Activated CD4-positive, alpha-beta T cell treated with anti-CD3 and anti-CD28 coated beads for 4 hours (primary cell): ENCODE data around the gene TYW1B.
"Not testable (repeated sequence)": the region's sequence is repeated elsewhere in the genome, so short reads cannot be mapped to it uniquely, and the experiment has no call there.

Experiments
- DNase-seq, 2 donors: peaks; one replicate each; pipeline ENCODE4 v3.0.0-alpha.2; 2020

Gene TYW1B

GRCh38 chr7:72751378-72751777, 76.6 kb downstream of the TYW1B start:
- no peak for DNase-seq

- not testable (repeated sequence) for DNase-seq
Observed at GRCh38 chr7:72748649-72749048, 79.4 kb downstream of the TYW1B start.

- DNase-seq, result not testable (repeated sequence)
Observed at GRCh38 chr7:72744244-72744926, 83.6 kb downstream of the TYW1B start.

GRCh38 chr7:72743801-72744200, 84.2 kb downstream of the TYW1B start:
- not testable (repeated sequence) for DNase-seq

- DNase-seq, result not testable (repeated sequence)
Observed at GRCh38 chr7:72739716-72740115, 88.3 kb downstream of the TYW1B start.

- DNase-seq, result not testable (repeated sequence)
Observed at GRCh38 chr7:72735855-72736254, 92.1 kb downstream of the TYW1B start.

GRCh38 chr7:72730815-72731214, 97.2 kb downstream of the TYW1B start:
- not testable (repeated sequence) for DNase-seq

GRCh38 chr7:72730384-72730783, 97.6 kb downstream of the TYW1B start:
- DNase-seq, result not testable (repeated sequence)

GRCh38 chr7:72729130-72729529, 98.9 kb downstream of the TYW1B start:
- not testable (repeated sequence) for DNase-seq

GRCh38 chr7:72722694-72723093, 105.3 kb downstream of the TYW1B start:
- DNase-seq, result not testable (repeated sequence)

- DNase-seq, result not testable (repeated sequence)
Observed at GRCh38 chr7:72720890-72721289, 107.1 kb downstream of the TYW1B start.

- not testable (repeated sequence) for DNase-seq
Observed at GRCh38 chr7:72717252-72717774, 110.7 kb downstream of the TYW1B start.

- DNase-seq, result not testable (repeated sequence)
Observed at GRCh38 chr7:72711927-72712326, 116.1 kb downstream of the TYW1B start.

- DNase-seq, result no peak
Observed at GRCh38 chr7:72710983-72711382, 117.0 kb downstream of the TYW1B start.

GRCh38 chr7:72709909-72710308, 118.1 kb downstream of the TYW1B start:
- DNase-seq, result no peak

GRCh38 chr7:72708371-72709050, 119.5 kb downstream of the TYW1B start:
- DNase-seq, result not testable (repeated sequence)

GRCh38 chr7:72706521-72706920, 121.5 kb downstream of the TYW1B start:
- DNase-seq, result no peak

- not testable (repeated sequence) for DNase-seq
Observed at GRCh38 chr7:72705693-72706092, 122.3 kb downstream of the TYW1B start.

- no peak for DNase-seq
Observed at GRCh38 chr7:72704894-72705293, 123.1 kb downstream of the TYW1B start.

GRCh38 chr7:72700548-72700947, 127.5 kb downstream of the TYW1B start:
- DNase-seq, result not testable (repeated sequence)

GRCh38 chr7:72697066-72697465, 130.9 kb downstream of the TYW1B start:
- DNase-seq, result not testable (repeated sequence)

GRCh38 chr7:72696643-72697042, 131.4 kb downstream of the TYW1B start:
- DNase-seq, result not testable (repeated sequence)

- not testable (repeated sequence) for DNase-seq
Observed at GRCh38 chr7:72695482-72695881, 132.5 kb downstream of the TYW1B start.

GRCh38 chr7:72691442-72691841, 136.6 kb downstream of the TYW1B start:
- DNase-seq, result not testable (repeated sequence)
